ENCODE measurements around the gene SLC2A4.
"Not testable (repeated sequence)": the region's sequence is repeated elsewhere in the genome, so short reads cannot be mapped to it uniquely, and the experiment has no call there.

Gene SLC2A4

DNA sequence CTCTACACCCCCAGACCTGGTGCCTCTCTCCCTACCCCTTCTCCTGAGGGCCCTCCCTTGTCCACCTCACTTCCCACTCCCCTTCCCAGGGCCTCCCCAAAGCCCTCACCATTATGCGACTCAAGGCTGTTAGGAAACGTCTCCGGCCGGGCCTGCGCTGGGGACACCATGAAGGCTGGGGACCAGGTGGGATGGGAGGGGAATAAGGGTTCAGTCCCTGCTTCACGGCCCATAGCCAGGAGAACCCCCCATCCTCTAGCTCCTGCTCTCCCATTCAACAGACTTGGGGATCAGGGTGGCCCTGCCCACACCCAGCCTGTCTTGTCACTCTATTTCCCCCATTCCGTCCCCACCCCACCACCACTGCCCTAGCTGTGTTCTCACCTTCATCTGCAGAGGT is 45.5 kb downstream of the SLC2A4 start:
- no peak for DNase-seq

DNA sequence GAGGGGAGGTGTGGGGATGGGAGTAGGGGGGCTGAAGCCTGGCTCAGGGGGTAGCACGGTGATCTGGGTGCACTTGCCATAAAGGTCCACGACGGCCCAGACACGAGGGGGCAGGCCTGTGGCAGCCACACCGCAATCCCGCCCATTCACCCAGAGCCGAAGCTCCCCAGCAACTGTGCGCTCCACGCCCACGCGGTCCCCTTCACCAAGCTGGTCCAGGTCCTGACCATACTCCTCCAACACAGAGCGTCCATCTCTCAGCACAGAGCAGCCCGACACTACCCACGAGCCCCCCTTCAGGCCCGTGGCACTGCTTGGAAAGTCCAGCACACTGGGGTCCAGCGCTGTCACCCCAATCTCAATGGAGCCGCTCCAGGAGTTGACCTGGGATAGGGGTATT is 46.0 kb downstream of the SLC2A4 start:
- no peak for DNase-seq

DNA sequence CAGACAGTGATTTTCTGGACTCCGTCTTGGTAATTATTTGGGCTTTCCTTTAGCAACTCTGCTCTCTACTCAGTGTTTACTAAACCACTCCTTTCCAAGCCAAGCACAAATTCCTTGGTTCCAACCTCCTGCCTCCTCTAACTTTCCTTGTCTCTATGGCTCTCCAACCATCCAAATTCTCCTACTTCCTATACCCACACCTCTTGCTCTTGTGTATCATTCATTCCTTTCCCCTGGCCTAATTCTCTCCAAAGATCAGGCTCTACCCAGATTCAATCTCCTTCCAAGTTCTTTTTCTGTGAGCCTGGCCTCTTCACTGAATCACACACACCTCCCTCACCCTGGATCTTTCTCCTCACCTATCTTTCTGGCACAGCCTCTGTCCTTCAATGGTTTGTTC is 46.5 kb downstream of the SLC2A4 start:
- DNase-seq = no peak

DNA sequence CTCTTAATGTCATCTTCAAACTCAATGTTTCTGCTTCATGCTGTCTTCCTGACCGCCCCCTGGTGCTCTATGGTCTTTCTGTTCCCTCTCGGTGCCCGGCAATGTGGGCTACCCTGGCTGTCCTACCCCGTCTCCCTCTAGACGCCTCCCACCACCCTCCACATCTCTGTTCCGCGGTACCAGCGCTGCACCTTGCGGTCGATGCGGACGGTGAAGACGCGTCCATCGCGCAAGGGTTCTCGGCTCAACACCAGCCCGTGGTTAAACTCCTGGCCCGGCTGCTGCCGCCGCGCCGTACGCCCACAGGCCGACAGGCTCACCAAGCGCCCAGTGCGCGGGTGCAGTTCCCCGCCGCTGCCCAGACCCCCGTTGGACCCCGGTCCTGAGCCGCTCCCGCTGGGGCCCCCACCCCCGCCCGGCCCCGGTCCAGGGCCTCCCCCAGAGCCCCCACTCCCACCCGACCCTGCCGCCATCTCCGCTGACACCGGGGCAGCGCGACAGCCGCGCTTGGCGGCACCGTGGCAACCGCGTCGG is 47.4 kb downstream of the SLC2A4 start, which contains the start of gene NEURL4:
Gene NEURL4, minus strand, starts transcription at position 496 of the 534 bp plus-strand sequence. Its CDS starts 23 bp downstream, at position 473.
- no peak for DNase-seq

DNA sequence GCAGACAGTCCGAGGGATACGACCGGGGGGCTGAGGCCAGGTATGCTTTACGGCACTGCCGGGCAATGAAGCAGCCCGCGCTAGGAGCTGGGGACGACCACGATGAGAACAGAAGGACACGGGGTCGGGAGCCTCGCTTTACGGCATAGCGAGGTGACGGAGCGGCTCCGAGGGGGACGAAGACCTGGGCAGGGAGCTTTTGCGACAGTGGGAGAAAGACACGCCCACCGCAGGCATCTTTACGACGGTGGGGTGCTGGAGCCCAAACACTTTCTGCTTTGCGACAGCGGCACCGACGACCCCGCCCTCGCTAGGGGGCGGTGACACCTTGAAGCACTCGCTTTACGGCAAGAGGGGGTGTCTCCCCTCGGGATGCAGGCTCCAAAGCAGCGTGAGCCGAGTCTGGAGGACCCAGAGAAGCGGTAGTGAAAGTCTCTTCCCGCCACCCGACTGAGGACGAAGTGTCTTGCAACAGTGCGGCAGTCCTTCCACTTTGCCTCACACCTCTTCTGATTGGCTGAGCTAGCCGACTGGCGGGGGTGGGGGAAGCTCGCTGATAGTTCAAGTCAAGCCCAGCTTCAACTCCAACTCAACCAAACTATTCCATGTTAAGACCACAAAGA is 48.0 kb downstream of the SLC2A4 start:
- DNase-seq = peak; percentile 81 to 92 (median 88)

DNA sequence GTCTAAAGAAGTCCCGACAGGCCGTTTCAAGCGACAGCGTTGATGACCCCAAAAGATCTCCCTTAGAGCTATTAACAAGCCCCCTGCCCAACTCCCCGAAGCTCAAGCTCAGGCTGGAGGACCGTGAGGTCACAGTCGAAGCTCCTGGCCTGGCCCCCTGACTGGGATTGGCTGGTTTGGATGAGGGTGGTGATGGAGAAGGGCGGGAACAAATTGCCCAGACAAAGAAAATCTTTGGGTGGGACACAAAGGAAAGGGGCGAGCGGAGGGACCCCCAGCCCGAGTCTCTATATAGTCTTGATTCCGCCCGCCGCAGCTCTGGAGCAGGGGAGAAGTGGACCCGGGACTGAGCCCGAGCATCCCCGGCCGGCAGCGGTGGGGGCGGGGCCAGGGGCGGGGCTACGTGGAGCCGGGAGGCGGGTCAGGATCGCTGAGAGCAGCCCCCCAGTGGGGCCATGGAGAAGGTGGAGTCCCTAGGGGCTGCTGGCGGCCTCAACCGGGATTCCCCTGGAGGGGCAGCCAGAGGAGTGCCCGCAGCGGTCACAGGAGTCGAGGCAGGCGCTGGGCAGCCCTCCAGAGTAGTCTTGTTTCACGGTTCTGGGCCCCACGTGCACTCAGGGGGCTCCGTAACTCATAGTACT is 48.6 kb downstream of the SLC2A4 start:
- DNase-seq = peak; percentile 60 to 73 (median 66)

DNA sequence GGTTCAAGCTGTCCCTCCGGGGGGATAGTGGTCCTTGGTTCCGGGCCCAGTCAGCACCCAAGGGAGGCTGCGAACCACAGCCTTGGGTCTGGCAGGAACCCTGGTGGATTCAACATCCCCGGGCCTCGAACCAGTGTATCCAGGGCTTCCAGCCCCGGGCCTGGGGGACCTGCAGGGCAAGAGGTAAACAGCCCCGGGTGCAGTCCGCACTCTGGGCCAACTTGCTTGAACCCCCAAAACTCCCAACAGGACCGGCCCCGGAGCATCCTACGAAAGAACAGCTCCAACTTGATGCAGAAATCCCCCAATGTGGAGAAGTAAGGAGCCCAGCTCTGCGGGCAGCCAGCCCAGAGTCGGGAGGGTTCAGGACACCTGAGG is 49.1 kb downstream of the SLC2A4 start:
- no peak for DNase-seq

DNA sequence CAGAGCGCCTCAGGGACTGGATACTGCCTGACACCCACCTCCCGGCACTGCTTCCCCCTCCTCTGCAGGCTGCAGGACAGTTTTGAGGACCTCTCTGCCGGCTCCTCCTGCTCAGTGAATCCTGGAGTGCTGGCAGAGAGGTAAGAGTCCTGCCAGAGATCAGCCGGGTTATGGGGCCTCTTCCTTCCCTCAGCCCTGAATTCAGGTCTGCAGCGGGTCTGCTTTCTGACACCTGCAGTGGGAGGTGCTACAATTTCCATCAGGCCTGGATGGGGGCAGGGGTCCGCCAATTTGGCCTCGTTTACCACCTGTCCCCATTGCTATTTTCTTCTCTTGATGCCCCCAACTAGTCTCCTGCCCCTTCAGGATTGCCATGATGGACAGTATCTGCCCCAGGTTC is 50.6 kb downstream of the SLC2A4 start:
- no peak for DNase-seq

DNA sequence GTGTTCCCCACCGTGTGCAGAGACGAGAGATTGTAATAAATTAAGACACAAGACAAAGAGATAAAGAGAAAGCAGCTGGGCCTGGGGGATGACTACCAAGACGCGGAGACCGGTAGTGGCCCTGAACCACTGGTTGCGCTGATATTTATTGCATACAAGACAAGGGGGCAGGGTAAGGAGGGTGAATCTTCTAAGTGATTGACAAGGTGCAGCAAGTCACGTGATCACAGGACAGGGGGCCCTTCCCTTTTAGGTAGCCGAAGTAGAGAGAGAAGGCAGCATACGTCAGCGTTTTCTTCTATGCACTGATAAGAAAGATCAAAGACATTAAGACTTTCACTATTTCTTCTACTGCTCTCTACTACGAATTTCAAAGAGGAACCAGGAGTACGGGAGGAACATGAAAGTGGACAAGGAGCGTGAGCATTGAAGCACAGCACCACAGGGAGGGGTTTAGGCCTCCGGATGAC is 51.1 kb downstream of the SLC2A4 start:
- not testable (repeated sequence) for DNase-seq

DNA sequence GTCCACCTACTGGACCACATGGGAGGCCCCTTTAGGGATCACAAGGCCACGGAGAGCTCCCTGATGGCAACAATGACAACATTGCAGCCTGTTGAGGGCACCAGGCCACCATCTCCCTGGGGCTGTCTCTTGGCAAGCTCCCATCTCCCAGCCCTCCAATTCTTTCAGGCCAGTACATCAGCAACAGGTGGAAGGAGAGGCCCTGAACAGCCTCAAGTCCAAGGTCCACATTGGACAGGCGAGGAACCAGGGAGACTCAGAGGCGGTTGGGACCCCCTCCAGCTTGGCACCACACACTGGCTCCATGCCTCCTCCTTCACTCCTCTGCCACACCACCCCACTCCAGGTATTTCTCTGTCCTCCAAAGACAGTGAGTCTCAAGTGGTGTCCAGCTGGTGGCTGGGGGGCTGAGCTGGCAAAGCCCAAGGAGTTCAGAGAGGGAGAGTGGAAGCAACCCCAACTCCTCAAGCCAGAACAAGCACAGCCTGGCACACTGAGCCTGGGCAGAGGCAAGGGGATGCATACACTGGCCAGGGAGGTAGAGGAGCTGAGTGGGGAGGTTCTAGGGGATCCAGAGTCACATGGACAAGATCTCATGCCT is 53.5 kb downstream of the SLC2A4 start:
- DNase-seq = no peak

DNA sequence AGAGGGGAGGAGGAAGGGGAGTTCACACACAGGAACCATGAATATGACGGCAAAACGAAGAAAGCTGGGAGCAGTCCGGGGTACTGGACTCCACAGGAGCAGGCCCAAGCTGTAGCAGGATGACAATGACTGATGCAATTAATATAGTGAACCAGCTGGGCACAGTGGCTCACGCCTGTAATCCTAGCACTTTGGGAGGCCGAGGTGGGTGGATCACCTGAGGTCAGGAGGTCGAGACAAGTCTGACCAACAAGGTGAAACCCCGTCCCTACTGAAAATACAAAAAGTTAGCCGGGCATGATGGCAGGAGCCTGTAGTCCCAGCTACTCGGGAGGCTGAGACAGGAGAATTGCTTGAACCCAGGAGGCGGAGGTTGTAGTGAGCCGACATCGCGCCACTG is 54.2 kb downstream of the SLC2A4 start:
- DNase-seq = not testable (repeated sequence)

DNA sequence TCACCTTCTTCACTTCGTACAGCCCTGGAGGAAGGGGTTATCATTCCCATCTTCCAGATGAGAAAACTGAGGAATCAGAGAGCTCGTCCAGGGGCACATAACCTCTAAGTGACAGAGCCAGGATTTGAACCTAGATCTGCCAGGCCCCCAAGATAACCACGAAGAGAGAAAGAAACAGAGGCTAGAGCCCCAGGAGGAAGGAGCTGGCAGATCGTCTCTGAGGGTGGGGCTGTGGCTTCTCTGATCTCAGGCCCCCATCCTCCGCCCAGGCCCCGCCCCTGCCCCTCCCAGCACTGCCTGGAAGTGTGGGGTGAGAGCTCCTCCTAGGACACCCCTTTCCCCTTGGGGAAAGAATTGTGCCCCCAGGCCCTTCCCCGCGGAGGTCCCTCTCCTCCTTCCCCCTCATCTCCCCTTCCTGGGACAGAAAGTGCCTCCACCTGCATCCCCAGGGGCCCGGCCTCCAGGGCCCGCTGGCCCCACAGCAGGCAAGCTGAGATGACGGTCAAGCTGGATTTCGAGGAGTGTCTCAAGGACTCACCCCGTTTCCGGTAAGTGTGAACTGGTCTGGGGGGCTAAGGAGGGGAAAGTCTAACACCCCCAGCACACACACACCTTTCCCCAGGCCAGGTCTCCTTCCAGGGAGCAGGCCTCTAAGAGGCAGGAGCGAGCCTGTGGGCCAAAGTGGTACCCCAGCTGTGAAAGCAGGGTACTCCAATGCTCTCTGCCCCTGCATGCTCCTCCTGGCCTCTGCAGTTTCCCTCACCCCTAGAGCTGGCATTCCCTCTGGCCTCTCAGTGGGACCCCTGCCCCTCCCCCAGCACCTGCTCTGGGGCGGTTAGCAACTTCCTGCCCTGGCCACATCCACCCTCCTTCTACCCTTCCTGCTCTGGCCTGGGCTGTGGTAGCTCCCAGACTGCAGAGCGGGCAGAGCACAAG is 55.0 kb downstream of the SLC2A4 start, which contains the start of gene ACAP1:
Gene ACAP1, plus strand, starts transcription at position 290 of the 936 bp plus-strand sequence. Its CDS starts 206 bp downstream, at position 496.
- peak; percentile 36 to 89 (median 66) for DNase-seq

DNA sequence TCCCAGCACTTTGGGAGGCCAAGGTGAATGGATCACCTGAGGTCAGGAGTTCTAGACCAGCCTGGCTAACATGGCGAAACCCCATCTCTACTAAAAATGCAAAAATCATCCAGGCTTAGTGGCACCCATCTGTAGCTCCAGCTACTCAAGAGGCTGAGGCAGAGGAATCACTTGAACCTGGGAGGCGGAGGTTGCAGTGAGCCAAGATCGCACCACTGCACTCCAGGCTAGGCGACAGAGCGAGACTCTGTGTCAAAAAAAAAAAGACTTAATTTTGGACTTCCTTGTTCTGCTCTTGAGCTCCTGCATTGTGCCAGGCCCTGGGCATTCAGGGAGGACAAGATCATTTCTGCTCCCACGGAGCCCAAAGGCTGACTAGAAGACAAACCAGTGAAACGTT is 56.1 kb downstream of the SLC2A4 start:
- not testable (repeated sequence) for DNase-seq

All from activated naive CD4-positive, alpha-beta T cell (primary cell).